ENCODE data around the gene TESK1. TPM values are rescaled to one million over a fixed set of nuclear protein-coding genes. Genes with fewer than 3 reads are reported as not detected.

TESK1 gene
- total and polyA plus RNA-seq, 9 donors: 13.2 to 51.1 (median 35.0) TPM

DNA sequence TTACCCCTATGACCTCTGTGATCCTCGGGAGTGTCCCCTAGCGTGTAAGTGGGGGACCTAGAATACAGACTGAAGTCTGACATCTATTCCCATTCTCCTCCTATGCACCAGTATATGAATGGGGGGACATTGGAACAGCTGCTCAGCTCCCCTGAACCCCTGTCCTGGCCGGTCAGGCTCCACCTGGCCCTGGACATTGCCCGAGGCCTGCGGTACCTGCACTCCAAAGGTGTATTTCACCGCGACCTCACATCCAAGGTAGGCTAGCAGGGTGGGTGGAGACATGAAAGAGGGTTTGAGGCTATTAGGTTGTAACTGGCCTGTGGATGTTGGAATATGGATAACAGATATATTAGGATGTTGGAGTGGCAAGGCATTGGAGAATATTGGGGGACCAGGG lies 1.7 kb downstream of the TESK1 start:
- Histone ChIP-seq H3K4me3 (no peak overlapping the region), H3K27ac (no peak overlapping the region), H3K36me3 (no peaks in the 10 kb centered on the region), H3K9me3 (no peaks in the 10 kb centered on the region), H3K27me3 (no peaks in the 10 kb centered on the region), H3K4me1 (ENCODE audit: insufficient read depth) (peaks cover 8% of the 10 kb centered on the region)
- WGBS, 3 donors: 83 to 90% (median 86%) methylated on average over 7 of the region's 7 CpGs
- TF ChIP-seq EP300 (IDR thresholded peaks at IDR 0.05) (no peak), POLR2A (IDR thresholded peaks at IDR 0.05) (no peak)
- TF ChIP-seq, protein P1, sequence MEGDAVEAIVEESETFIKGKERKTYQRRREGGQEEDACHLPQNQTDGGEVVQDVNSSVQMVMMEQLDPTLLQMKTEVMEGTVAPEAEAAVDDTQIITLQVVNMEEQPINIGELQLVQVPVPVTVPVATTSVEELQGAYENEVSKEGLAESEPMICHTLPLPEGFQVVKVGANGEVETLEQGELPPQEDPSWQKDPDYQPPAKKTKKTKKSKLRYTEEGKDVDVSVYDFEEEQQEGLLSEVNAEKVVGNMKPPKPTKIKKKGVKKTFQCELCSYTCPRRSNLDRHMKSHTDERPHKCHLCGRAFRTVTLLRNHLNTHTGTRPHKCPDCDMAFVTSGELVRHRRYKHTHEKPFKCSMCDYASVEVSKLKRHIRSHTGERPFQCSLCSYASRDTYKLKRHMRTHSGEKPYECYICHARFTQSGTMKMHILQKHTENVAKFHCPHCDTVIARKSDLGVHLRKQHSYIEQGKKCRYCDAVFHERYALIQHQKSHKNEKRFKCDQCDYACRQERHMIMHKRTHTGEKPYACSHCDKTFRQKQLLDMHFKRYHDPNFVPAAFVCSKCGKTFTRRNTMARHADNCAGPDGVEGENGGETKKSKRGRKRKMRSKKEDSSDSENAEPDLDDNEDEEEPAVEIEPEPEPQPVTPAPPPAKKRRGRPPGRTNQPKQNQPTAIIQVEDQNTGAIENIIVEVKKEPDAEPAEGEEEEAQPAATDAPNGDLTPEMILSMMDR (IDR thresholded peaks at IDR 0.05): no peak
- intact Hi-C loops (cut with DNase I): loop anchor here in 1 of 4 donors (5.0 kb wide), 1 partner anchor 41 kb away; no protein-coding TSS in a partner anchor
- no peak for DNase-seq

DNA sequence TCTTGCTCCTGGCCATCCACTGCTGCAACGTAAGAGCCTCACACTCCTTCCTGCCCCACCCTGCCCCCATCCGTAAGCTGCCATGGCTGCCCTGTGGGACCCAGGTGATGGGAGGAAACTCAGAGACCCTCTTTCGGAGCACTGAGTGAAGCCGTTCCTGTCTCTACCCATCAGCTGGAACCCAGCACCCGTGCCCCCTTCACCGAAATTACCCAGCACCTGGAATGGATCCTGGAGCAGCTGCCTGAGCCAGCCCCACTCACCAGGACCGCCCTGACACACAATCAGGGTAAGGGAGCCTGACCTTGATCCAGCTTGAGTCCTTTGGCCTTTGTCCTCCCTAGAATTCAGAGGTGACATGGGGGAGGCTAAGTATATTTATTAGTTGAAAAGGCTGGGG lies 3.2 kb downstream of the TESK1 start:
- Histone ChIP-seq H3K4me1 (ENCODE audit: insufficient read depth) (peaks cover 5% of the 10 kb centered on the region), H3K36me3 (no peaks in the 10 kb centered on the region), H3K4me3 (no peak overlapping the region), H3K27me3 (no peaks in the 10 kb centered on the region), H3K27ac (no peak overlapping the region), H3K9me3 (no peaks in the 10 kb centered on the region)
- intact Hi-C loops (cut with DNase I): loop anchor here in 1 of 4 donors (5.0 kb wide), 1 partner anchor 39 kb away; no protein-coding TSS in a partner anchor
- WGBS, 3 donors: 72 to 85% (median 84%) methylated on average over 7 of the region's 7 CpGs
- TF ChIP-seq EP300 (IDR thresholded peaks at IDR 0.05) (no peak), POLR2A (IDR thresholded peaks at IDR 0.05) (no peak)
- TF ChIP-seq, protein P1 (IDR thresholded peaks at IDR 0.05): no peak
- no peak for DNase-seq

DNA sequence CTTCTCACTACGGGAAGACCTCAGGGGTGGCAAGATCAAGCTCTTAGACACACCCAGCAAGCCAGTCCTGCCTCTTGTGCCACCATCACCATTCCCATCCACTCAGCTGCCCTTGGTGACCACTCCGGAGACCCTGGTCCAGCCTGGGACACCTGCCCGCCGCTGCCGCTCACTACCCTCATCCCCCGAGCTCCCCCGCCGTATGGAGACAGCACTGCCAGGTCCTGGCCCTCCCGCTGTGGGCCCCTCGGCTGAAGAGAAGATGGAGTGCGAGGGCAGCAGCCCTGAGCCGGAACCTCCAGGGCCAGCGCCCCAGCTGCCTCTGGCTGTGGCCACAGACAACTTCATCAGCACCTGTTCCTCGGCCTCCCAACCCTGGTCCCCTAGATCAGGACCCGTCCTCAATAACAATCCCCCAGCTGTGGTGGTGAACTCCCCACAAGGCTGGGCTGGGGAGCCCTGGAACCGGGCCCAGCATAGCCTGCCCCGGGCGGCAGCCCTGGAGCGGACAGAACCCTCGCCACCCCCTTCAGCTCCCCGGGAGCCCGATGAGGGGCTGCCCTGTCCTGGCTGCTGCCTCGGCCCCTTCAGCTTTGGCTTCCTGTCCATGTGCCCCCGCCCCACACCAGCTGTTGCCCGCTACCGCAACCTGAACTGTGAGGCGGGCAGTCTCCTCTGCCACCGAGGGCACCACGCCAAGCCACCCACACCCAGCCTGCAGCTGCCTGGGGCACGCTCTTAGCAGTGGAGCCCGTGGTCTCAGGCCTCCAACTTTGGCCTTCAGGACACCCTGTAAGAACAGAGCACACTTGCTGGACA lies 4.1 kb downstream of the TESK1 start:
- no peak for TF ChIP-seq POLR2A (IDR thresholded peaks at IDR 0.05)
- TF ChIP-seq EP300 (IDR thresholded peaks at IDR 0.05): no peak
- TF ChIP-seq, protein P1 (IDR thresholded peaks at IDR 0.05): no peak
- no peak overlapping the region for H3K4me3 ChIP-seq
- no peaks in the 10 kb centered on the region for H3K27me3 ChIP-seq
- H3K27ac ChIP-seq: no peak overlapping the region
- no peak for DNase-seq
- intact Hi-C loops (cut with DNase I): loop anchor here in 1 of 4 donors (5.0 kb wide), 1 partner anchor 38 kb away; no protein-coding TSS in a partner anchor
- peaks cover 5% of the 10 kb centered on the region for H3K4me1 ChIP-seq (ENCODE audit: insufficient read depth)
- H3K36me3 ChIP-seq: no peaks in the 10 kb centered on the region
- WGBS, 3 donors: 83 to 85% (median 84%) methylated on average over 24 to 31 of the region's 31 CpGs
- no peaks in the 10 kb centered on the region for H3K9me3 ChIP-seq

DNA sequence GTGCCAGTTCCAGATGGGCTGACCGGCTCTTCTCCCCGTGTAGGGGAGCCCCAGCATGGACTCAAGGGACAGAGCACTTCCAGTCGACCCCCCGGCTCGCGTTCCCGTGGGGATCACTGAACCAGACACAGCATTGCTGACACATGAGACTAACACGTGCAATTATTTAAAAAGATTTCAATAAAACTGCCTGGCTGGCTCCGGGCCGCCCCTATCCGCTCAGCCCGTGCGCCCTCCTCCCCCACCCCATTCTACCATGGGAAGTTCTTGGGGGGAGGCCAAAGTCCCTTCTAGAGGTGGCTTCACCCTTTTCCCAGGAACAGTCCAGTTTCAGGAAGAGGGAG lies 4.7 kb downstream of the TESK1 start:
- H3K4me3 ChIP-seq: no peak overlapping the region
- intact Hi-C loops (cut with DNase I): loop anchor here in 1 of 4 donors (5.0 kb wide), 1 partner anchor 38 kb away; no protein-coding TSS in a partner anchor
- H3K27me3 ChIP-seq: no peaks in the 10 kb centered on the region
- 71 to 80% (median 72%) methylated on average over 13 of the region's 13 CpGs for WGBS, 3 donors
- H3K9me3 ChIP-seq: no peaks in the 10 kb centered on the region
- no peak for TF ChIP-seq EP300 (IDR thresholded peaks at IDR 0.05)
- TF ChIP-seq POLR2A (IDR thresholded peaks at IDR 0.05): no peak
- TF ChIP-seq, protein P1 (IDR thresholded peaks at IDR 0.05): no peak
- DNase-seq: no peak
- H3K4me1 ChIP-seq (ENCODE audit: insufficient read depth): peaks cover 5% of the 10 kb centered on the region
- no peak overlapping the region for H3K27ac ChIP-seq
- H3K36me3 ChIP-seq: no peaks in the 10 kb centered on the region
